Skeletal muscle satellite cell (primary cell): ENCODE results near the gene RHCG. TPM values are rescaled to one million over a fixed set of nuclear protein-coding genes. Genes with fewer than 3 reads are reported as not detected.

ENCODE experiments used
- H3K27me3 ChIP-seq: 2 replicates; pipeline ENCODE4 v1.7.0; 2013; ENCODE audit warnings: low read length; ENCODE audit not compliant: control insufficient read depth, insufficient read depth
- H3K36me3 ChIP-seq: 2 replicates; pipeline ENCODE4 v1.7.0; 2013; ENCODE audit warnings: mild to moderate bottlenecking, control low read depth, low read length; ENCODE audit not compliant: insufficient read depth
- H3K4me1 ChIP-seq: 2 replicates; pipeline ENCODE4 v1.7.0; 2013; ENCODE audit warnings: low read length; ENCODE audit not compliant: control insufficient read depth, insufficient read depth
- H3K4me2 ChIP-seq: 2 replicates; pipeline ENCODE4 v1.7.0; 2013; ENCODE audit warnings: mild to moderate bottlenecking, low read length
- H3K4me3 ChIP-seq: 2 replicates; pipeline ENCODE4 v1.7.0; 2013; ENCODE audit warnings: low read length
- H3K9ac ChIP-seq: 2 replicates; pipeline ENCODE4 v1.7.0; 2013; ENCODE audit warnings: mild to moderate bottlenecking, low read depth, low read length, moderate library complexity
- H3K9me3 ChIP-seq: replicated peaks from 2 replicates; pipeline ENCODE4 v1.7.0; 2013; ENCODE audit warnings: mild to moderate bottlenecking, control low read depth, low read length
- total RNA-seq: library from RNA; depleted of rRNA; stranded (reverse); fragments of >200 nt; gene quantifications from 2 replicates; pipeline ENCODE4 v1.2.3, GENCODE V29; 2012; rRNA removed

The RHCG gene
- total RNA-seq, result 0.22 TPM in 1 of 2 replicates, not detected in the other

DNA sequence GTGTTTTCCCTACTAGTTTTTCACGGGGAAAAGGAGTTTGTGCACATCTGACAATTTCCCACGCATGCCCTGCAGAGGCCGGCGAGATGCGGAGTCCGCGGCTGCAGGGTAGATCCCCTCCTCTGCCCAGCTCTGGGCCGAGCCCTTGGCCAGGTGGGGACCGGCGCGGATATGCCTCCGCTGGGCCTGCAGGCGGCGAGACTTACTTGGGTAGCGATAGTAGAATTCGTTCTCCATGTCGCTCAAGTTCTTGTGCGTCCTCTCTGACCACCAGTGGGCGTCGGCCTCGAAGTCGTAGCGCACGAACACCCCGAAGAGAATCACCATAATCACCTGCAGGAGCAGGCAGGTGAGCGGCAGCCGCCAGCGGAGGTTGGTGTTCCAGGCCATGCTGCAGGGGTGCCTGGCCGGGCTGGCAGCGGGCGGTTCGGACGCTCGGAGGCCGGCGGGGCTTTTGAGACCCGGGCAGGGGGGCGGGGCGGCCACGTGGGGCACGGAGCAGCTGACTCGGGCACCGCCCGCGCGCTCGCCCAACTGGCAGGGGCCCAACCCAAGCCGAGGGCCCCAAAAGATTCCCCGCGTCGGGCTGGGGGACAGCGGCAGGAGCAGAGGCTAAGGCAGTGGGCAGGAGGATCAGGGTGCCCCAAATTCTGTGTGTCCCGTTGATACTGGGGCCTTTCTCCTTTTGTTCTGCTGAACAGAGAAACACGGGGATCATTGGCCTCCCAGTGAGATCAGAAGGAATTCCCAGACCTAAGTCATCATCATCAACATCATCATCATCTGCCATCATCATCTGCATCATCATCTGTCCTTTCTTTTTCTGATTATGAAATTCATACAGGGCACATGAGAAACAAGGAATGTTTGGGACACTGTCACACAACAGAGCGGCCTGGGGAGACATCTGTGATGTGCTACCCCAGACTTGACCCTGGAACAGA lies at the start of gene RHCG:
Gene RHCG (minus strand): TSS at position 429 of the 944 bp plus-strand sequence. CDS start 39 bp downstream, at position 390.
- H3K4me3 ChIP-seq, result peak within 1 kb of the TSS; percentile 53
- H3K36me3 ChIP-seq, result no peaks in the 10 kb centered on the region
- H3K27me3 ChIP-seq, result peaks cover 73% of the 10 kb centered on the region
- H3K9ac ChIP-seq, result peak within 1 kb of the TSS; percentile 27
- peak within 1 kb of the TSS; percentile 77 for H3K4me2 ChIP-seq
- H3K9me3 ChIP-seq, result no peaks in the 10 kb centered on the region
- H3K4me1 ChIP-seq, result peaks cover 17% of the 10 kb centered on the region

DNA sequence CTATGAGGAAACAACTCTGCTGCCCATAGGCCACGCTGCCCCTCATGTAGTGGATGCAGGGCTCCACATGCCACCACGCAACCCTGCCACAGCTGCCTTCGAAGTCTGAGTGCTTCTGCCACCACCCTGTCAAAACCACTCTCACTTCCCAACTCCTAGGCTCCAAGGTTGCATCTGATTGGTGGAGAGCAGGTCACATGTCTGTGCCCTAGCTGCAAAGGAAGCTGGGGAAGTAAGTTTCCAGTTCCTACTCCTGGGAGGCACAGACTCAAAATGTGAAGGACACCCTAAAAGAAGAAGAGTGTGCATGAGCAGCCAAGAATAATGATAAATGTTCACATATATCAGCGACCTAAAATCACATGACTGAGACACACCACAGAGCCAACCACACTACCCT lies 47.0 kb upstream of the RHCG start:
- H3K4me1 ChIP-seq, result no peaks in the 10 kb centered on the region
- no peaks in the 10 kb centered on the region for H3K9me3 ChIP-seq
- no peak overlapping the region for H3K4me3 ChIP-seq
- H3K9ac ChIP-seq, result no peak overlapping the region
- H3K27me3 ChIP-seq, result peaks cover 54% of the 10 kb centered on the region
- no peak overlapping the region for H3K4me2 ChIP-seq
- no peaks in the 10 kb centered on the region for H3K36me3 ChIP-seq

DNA sequence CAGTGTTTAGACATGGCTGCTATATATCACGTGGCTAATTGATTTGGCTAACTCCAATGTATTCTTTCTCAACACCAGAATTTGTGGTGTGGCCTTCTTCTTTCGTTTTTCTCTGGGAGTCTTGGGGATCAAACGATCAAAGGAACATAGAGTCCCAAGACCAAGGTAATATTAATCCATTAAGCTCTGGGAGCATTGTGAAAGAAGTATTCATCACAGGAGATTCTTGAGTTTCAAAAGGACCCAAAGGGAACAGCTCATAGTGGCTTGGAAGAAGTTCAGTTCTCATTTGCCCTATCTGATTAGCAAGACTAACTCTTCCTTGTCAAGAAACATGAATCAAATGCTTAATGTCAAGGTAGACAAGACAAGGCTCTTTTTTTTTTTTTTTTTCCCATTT lies 46.0 kb upstream of the RHCG start:
- Histone ChIP-seq H3K4me1 (no peaks in the 10 kb centered on the region), H3K4me2 (no peak overlapping the region), H3K9ac (no peak overlapping the region), H3K36me3 (no peaks in the 10 kb centered on the region), H3K27me3 (peaks cover 45% of the 10 kb centered on the region), H3K4me3 (no peak overlapping the region), H3K9me3 (no peaks in the 10 kb centered on the region)

DNA sequence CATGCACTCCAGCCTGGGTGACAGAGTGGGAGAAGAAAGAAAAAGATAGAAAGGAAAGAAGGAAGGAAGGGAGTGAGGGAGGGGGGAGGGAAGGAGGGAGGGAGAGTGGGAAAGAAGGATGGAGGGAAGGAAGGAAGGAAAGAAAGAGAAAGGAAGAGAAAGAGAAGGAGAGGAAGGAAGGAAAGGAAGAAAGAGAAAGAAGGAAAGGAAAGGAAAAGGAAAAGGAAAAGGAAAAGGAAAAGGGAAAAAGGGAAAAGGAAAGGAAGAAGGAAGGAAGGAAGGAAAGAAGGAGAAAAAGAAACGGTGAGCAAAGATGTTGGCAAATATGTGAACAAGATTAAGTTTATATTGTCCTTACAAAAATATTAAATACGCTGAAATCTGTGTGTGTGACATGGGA lies 42.6 kb upstream of the RHCG start:
- no peak overlapping the region for H3K4me3 ChIP-seq
- H3K36me3 ChIP-seq, result no peaks in the 10 kb centered on the region
- H3K9ac ChIP-seq, result no peak overlapping the region
- H3K4me2 ChIP-seq, result no peak overlapping the region
- H3K27me3 ChIP-seq, result peaks cover 26% of the 10 kb centered on the region
- no peaks in the 10 kb centered on the region for H3K4me1 ChIP-seq
- H3K9me3 ChIP-seq, result no peaks in the 10 kb centered on the region

DNA sequence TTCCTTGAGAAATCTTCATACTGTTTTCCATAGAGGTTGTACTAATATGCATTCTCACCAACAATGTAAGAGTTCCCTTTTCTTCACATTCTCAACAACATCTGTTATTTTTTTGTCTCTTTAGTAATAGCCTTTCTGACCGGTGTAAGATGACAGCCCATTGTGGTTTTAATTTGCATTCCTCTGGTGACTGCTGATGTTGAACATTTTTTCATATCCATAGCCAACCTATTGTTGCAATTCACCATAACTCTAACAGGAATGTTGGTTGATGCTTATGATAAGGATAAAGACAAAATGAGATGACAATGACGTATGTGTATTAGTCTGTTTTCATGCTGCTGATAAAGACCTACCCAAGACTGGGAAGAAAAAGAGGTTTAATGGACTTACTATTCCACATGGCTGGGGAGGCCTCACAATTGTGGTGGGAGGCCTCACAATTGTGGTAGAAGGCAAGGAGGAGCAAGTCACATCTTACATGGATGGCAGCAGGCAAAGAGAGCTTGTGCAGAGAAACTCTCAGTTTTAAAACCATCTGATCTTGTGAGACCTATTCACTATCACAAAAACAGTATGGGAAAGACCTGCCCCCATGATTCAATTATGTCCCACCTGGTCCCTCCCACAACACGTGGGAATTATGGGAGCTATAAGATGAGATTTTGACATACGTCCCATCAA lies 37.6 kb upstream of the RHCG start:
- Histone ChIP-seq H3K4me2 (no peak overlapping the region), H3K4me3 (no peak overlapping the region), H3K4me1 (no peaks in the 10 kb centered on the region), H3K36me3 (no peaks in the 10 kb centered on the region), H3K9ac (no peak overlapping the region), H3K27me3 (peaks cover 7% of the 10 kb centered on the region), H3K9me3 (no peaks in the 10 kb centered on the region)

DNA sequence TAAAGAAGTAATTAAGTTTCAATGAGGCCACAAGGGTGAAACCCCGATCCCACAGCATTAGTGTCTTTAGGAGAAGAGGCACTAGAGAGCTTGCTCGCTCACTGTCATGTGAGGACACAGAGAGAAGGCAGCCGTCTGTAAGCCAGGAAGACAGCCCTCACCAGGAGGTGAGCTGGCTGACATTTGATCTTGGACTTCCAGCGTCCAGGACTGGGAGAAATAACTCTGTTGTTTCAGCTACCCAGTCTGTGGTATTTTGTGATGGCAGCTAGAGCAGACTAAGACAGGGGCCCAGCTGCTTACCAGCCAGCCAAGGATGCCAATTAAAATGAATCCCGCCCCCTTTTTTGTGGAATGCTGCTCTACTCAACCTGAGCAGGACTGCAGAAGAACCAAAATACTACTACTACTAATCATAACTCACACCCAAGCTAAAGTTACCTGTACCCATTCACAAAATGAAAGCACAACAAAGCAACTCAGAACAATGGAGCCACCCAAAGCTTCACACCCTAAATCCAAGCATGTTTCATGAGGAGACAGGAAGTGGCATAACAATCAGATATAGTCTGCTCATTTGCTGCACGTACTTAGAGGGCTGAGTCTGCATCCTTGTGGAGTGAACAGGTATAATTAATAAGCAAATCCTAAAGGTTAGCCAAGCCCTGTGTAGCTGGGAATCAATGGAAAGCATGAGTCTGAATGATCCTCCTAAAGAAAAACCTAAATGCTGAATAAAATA lies 35.6 kb upstream of the RHCG start:
- Histone ChIP-seq H3K9me3 (no peaks in the 10 kb centered on the region), H3K27me3 (peaks cover 19% of the 10 kb centered on the region), H3K4me1 (no peaks in the 10 kb centered on the region), H3K36me3 (no peaks in the 10 kb centered on the region), H3K9ac (no peak overlapping the region), H3K4me3 (no peak overlapping the region), H3K4me2 (no peak overlapping the region)

- Histone ChIP-seq H3K27me3 (peaks cover 29% of the 10 kb centered on the region), H3K4me2 (no peak overlapping the region), H3K4me1 (no peaks in the 10 kb centered on the region), H3K9me3 (no peaks in the 10 kb centered on the region), H3K36me3 (no peaks in the 10 kb centered on the region), H3K4me3 (no peak overlapping the region), H3K9ac (no peak overlapping the region)
These were observed 34.6 kb upstream of the RHCG start for GRCh38 chr15:89530976-89531375.

GRCh38 chr15:89528757-89529352 lies 32.5 kb upstream of the RHCG start:
- Histone ChIP-seq H3K36me3 (no peaks in the 10 kb centered on the region), H3K9ac (no peak overlapping the region), H3K4me1 (no peaks in the 10 kb centered on the region), H3K4me2 (no peak overlapping the region), H3K9me3 (no peaks in the 10 kb centered on the region), H3K4me3 (no peak overlapping the region), H3K27me3 (peaks cover 47% of the 10 kb centered on the region)

DNA sequence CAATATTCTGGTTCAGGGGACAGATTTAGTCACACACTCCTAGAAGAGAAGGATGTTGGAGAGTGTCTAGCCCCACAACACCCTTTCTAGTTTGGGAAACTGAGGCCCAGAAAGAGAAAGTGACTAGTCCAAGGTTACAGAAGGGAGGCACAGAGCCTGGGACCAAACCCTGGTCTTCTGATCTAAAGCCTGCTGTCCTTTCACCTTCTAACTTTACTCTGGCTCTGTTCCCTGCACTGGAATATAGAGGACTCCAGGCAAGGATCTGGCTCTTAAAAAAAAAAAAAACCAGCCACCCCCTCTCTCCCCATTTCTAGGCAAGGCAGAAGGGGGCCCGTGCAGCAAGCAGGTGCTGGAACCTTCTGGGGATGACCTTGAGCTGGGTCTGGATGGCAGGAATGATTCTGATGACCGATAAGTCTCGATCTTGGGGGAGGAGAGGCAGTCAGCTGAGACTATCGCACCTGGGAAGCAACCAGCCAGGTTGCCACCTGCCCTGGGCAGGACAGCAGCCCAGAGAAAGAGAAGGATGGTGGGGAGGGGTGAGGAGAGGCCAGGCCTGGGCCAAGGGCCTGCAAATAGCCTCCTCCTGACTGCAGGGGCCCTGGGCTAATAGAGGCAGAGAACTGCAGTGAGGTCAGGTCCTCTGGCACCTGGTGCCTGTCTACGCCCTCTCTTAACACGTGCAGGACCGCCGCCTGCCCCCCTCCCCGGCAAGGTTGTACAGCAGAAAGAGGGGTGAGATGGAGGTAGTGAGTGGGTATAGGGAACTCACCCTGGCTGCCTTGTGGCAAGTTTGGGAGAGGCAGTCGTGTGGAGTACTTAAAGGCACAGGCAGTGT lies 30.4 kb upstream of the RHCG start:
- Histone ChIP-seq H3K4me2 (no peak overlapping the region), H3K36me3 (no peaks in the 10 kb centered on the region), H3K9me3 (no peaks in the 10 kb centered on the region), H3K27me3 (peaks cover 64% of the 10 kb centered on the region), H3K4me3 (no peak overlapping the region), H3K4me1 (no peaks in the 10 kb centered on the region), H3K9ac (no peak overlapping the region)

DNA sequence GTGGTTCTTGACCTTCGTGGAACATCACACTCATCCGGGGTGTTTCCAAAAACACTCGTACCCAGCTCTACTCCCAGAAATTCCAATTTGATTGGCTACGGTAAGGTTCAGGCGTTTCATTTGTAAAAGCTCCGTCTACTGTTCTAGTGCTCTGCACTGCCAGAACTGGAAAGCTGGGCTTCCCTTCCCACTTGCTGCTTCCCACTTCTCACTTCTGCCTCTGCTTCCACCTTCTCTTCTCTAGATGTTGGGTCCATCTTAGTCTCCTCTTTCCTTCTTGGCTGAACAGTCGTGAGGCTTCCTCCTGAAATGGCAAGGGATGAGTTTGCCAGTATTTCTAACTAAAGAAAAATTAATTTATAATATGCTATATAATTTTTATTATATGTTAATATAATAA lies 29.8 kb upstream of the RHCG start:
- no peak overlapping the region for H3K9ac ChIP-seq
- no peak overlapping the region for H3K4me3 ChIP-seq
- H3K4me1 ChIP-seq, result no peaks in the 10 kb centered on the region
- H3K4me2 ChIP-seq, result no peak overlapping the region
- peaks cover 64% of the 10 kb centered on the region for H3K27me3 ChIP-seq
- no peaks in the 10 kb centered on the region for H3K9me3 ChIP-seq
- H3K36me3 ChIP-seq, result no peaks in the 10 kb centered on the region
